ENCODE data around the gene SH3BP2. TPM values are rescaled to one million over a fixed set of nuclear protein-coding genes. Genes with fewer than 3 reads are reported as not detected.

Gene SH3BP2
- total RNA-seq, 4 donors from 2014 or later, result 26.2 to 109 (median 66.0) TPM

- TF ChIP-seq, protein P1, sequence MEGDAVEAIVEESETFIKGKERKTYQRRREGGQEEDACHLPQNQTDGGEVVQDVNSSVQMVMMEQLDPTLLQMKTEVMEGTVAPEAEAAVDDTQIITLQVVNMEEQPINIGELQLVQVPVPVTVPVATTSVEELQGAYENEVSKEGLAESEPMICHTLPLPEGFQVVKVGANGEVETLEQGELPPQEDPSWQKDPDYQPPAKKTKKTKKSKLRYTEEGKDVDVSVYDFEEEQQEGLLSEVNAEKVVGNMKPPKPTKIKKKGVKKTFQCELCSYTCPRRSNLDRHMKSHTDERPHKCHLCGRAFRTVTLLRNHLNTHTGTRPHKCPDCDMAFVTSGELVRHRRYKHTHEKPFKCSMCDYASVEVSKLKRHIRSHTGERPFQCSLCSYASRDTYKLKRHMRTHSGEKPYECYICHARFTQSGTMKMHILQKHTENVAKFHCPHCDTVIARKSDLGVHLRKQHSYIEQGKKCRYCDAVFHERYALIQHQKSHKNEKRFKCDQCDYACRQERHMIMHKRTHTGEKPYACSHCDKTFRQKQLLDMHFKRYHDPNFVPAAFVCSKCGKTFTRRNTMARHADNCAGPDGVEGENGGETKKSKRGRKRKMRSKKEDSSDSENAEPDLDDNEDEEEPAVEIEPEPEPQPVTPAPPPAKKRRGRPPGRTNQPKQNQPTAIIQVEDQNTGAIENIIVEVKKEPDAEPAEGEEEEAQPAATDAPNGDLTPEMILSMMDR (IDR thresholded peaks at IDR 0.05), result no peak
- ATAC-seq (ENCODE audit: low FRiP score) (no peak), DNase-seq (ENCODE audit: low spot score) (no peak)
These were observed 68.9 kb downstream of the SH3BP2 start for GRCh38 chr4:2861631-2862436.

DNA sequence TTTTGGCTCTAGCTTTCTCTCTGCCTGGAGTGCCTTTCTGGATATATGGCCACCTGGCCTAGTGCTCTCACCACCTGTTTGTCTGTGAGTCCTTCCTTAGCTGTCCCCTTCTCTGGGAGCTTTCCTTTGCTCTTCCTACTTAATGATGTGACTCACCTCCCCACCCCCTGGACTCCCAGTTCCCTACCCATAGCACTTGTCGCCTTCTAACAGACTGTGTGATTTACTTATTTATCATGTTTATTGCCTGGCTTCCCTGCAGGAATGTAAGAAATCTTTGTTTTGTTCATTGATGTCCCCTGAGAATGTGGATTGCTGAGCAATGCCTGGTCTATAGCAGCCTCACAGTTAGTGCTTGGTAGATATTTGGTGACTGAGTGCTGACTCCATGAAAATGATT lies 69.6 kb downstream of the SH3BP2 start:
- DNase-seq (ENCODE audit: low spot score), result no peak
- ATAC-seq (ENCODE audit: low FRiP score), result peak; percentile 39

DNA sequence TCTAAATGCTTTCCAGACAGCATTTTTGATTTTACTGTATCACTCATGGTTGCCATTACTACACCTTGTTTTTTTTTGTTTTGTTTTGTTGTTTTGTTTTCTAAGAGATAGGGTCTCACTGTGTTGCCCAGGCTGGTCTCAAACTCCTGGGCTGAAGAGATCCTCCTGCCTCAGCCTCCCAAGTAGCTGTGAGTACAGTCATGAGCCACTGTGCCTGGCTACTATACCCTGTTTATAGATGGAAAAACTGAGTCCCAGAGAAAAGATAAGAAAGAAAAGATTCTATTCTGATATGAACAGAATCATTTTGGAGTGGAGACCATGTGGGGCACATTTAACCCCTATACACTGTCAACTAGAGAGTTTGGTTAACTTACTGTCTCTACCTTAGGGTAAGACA lies 70.8 kb downstream of the SH3BP2 start:
- TF ChIP-seq, protein P1 (IDR thresholded peaks at IDR 0.05), result no peak
- no peak for ATAC-seq (ENCODE audit: low FRiP score)
- DNase-seq (ENCODE audit: low spot score), result no peak

More for the DNA sequence above, 69.6 kb downstream of the SH3BP2 start:
- TF ChIP-seq, protein P1 (IDR thresholded peaks at IDR 0.05), result no peak

- ATAC-seq (ENCODE audit: low FRiP score) (no peak), DNase-seq (ENCODE audit: low spot score) (no peak)
- TF ChIP-seq, protein P1 (IDR thresholded peaks at IDR 0.05), result no peak
These were observed 72.4 kb downstream of the SH3BP2 start for GRCh38 chr4:2865196-2865780.

DNA sequence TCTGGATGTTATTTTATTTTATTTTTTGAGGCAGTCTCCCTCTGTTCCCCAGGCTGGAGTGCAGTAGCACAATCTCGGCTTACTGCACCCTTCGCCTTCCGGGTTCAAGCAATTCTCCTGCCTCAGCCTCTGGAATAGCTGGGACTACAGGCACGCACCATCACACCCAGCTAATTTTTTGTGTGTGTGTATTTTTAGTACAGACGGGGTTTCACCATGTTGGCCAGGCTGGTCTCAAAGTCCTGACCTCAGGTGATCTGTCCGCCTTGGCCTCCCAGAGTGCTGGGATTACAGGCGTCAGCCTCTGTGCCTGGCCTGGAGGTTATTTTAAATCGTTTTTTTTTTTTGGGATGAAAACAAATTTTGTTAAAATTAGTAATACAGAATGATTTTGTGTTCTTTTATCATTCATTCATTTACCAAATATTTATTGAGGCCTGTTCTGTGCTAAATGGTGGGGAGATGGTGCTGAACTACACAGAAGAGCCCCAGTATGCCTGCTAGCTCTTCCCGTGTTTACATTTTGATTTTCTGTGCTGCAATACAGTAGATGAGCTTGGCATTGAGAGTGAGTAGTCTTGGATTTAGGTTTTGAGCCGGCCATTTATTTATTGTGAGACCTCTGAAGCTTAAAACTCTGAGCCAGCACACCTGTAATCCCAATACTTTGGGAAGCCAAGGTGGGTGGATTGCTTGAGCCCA lies 73.4 kb downstream of the SH3BP2 start:
- ATAC-seq (ENCODE audit: low FRiP score) (no peak), DNase-seq (ENCODE audit: low spot score) (no peak)
- TF ChIP-seq, protein P1 (IDR thresholded peaks at IDR 0.05), result no peak

GRCh38 chr4:2866891-2867290 lies 74.0 kb downstream of the SH3BP2 start:
- ATAC-seq (ENCODE audit: low FRiP score) (no peak), DNase-seq (ENCODE audit: low spot score) (no peak)
- TF ChIP-seq, protein P1 (IDR thresholded peaks at IDR 0.05), result no peak

Measured in omental fat pad (tissue), 4 donors.